RPMI7951 (cell line): ENCODE measurements around the gene ETF1. TPM values are rescaled to one million over a fixed set of nuclear protein-coding genes. Genes with fewer than 3 reads are reported as not detected.

Experiments
- DNase-seq: peaks from one replicate; pipeline ENCODE4 v3.0.0-alpha.2; 2012; ENCODE audit warnings: low read depth
- total RNA-seq: library from RNA; depleted of rRNA; stranded (reverse); fragments of >200 nt; shearing (Covaris generic); gene quantifications from 2 replicates; pipeline ENCODE4 v1.2.3, GENCODE V29; 2014

ETF1 gene
- total RNA-seq, 1 experiment from 2014 or later: 88.3 TPM

- no peak for DNase-seq
Observed at GRCh38 chr5:138563340-138564118, 20.5 kb upstream of the ETF1 start.

GRCh38 chr5:138560971-138561370 lies 17.9 kb upstream of the ETF1 start:
- DNase-seq: no peak

GRCh38 chr5:138559937-138560336 lies 16.9 kb upstream of the ETF1 start:
- no peak for DNase-seq

- DNase-seq: no peak
Observed at GRCh38 chr5:138557677-138558076, 14.6 kb upstream of the ETF1 start.

- DNase-seq: no peak
Observed at GRCh38 chr5:138554143-138554542, 11.1 kb upstream of the ETF1 start.

GRCh38 chr5:138553437-138554095 lies 10.5 kb upstream of the ETF1 start:
- DNase-seq: no peak

GRCh38 chr5:138552657-138553056 lies 9.6 kb upstream of the ETF1 start:
- DNase-seq: no peak

- no peak for DNase-seq
Observed at GRCh38 chr5:138549414-138549813, 6.4 kb upstream of the ETF1 start.

GRCh38 chr5:138545919-138546562 lies 3.0 kb upstream of the ETF1 start:
- no peak for DNase-seq

GRCh38 chr5:138544181-138545134 lies 1.4 kb upstream of the ETF1 start:
- DNase-seq: peak; percentile 29

GRCh38 chr5:138543730-138544104 lies 681 bp upstream of the ETF1 start:
- no peak for DNase-seq

- peak; percentile 2 for DNase-seq
Observed at GRCh38 chr5:138542180-138542955, 668 bp downstream of the ETF1 start.

- DNase-seq: peak; percentile 4
Observed at GRCh38 chr5:138541511-138542179, 1.4 kb downstream of the ETF1 start.

- no peak for DNase-seq
Observed at GRCh38 chr5:138539791-138540190, 3.2 kb downstream of the ETF1 start.

- no peak for DNase-seq
Observed at GRCh38 chr5:138538943-138539627, 4.0 kb downstream of the ETF1 start.

GRCh38 chr5:138536665-138537315 lies 6.2 kb downstream of the ETF1 start:
- DNase-seq: peak; percentile 7

- no peak for DNase-seq
Observed at GRCh38 chr5:138536215-138536614, 6.8 kb downstream of the ETF1 start.

- no peak for DNase-seq
Observed at GRCh38 chr5:138533973-138534941, 8.8 kb downstream of the ETF1 start.
